HEK293 (cell line): ENCODE measurements around the gene PRDM9.

Experiments
- CTCF ChIA-PET: fragments of 350-600 bp; formaldehyde crosslinking; extraction: SDS; loops from one replicate; lab custom pipeline; 2021; ENCODE audit warnings: antibody characterized with exemption; lab: Yijun Ruan, JAX
- POLR2A ChIA-PET: fragments of 300-600 bp; formaldehyde crosslinking; extraction: SDS; loops from one replicate; lab custom pipeline; 2020; ENCODE audit warnings: antibody characterized with exemption, inconsistent platforms; lab: Yijun Ruan, JAX
- H3K27ac ChIP-seq: fragments of 200-500 bp; sonication (Bioruptor generic); 2 replicates; pipeline ENCODE4 v1.5.1; 2014; ENCODE audit warnings: low read depth, low read length, control low read depth, inconsistent platforms; ENCODE audit errors: extremely low read depth
- H3K36me3 ChIP-seq, 2 experiments: fragments of 200-500 bp in 1 of 2; sonication (Bioruptor generic) in 1 of 2; 1 replicate in 1 of 2; 2 replicates in 1 of 2; pipeline ENCODE4 v1.5.1; 2014 to 2017; ENCODE audit warnings: inconsistent platforms in 2 of 2, low read length in 2 of 2; ENCODE audit not compliant: control insufficient read depth in 2 of 2, insufficient read depth in 1 of 2
- H3K4me1 ChIP-seq: fragments of 200-500 bp; sonication (Bioruptor generic); 2 replicates; pipeline ENCODE4 v1.5.1; 2014; ENCODE audit warnings: mild to moderate bottlenecking, low read length, inconsistent platforms; ENCODE audit not compliant: control insufficient read depth, insufficient read depth
- H3K4me3 ChIP-seq: 2 replicates; pipeline ENCODE4 v1.5.1; 2011; ENCODE audit warnings: low read depth, mild to moderate bottlenecking, control low read depth, low read length, moderate library complexity
- H3K9me3 ChIP-seq: fragments of 200-500 bp; sonication (Bioruptor generic); 2 replicates; pipeline ENCODE4 v1.5.1; 2014; ENCODE audit warnings: low read depth, low read length, inconsistent platforms; ENCODE audit not compliant: control insufficient read depth, insufficient read depth
- BCL6B ChIP-seq: fragments of 450-650 bp; formaldehyde crosslinking; IDR thresholded peaks from 2 replicates; pipeline ENCODE4 v1.5.1; 2017; ENCODE audit warnings: missing biosample characterization, missing genetic modification characterization
- GFI1B ChIP-seq: fragments of 450-650 bp; formaldehyde crosslinking; IDR thresholded peaks from 2 replicates; pipeline ENCODE4 v1.5.1; 2016; ENCODE audit warnings: missing biosample characterization, missing genetic modification characterization
- HOXC10 ChIP-seq: sonication (generic); formaldehyde crosslinking; IDR thresholded peaks from 2 replicates; pipeline ENCODE4 v1.8.1; 2023; ENCODE audit warnings: mild to moderate bottlenecking, missing genetic modification reagents
- HOXD13 ChIP-seq: sonication (generic); formaldehyde crosslinking; IDR thresholded peaks from 2 replicates; pipeline ENCODE4 v1.8.0; 2022; ENCODE audit warnings: missing genetic modification reagents, borderline replicate concordance
- IKZF3 ChIP-seq: fragments of 450-650 bp; IDR thresholded peaks from 2 replicates; pipeline ENCODE4 v1.5.0; 2018; ENCODE audit warnings: missing biosample characterization, mild to moderate bottlenecking, missing genetic modification characterization, moderate library complexity
- KLF1 ChIP-seq: fragments of 450-650 bp; formaldehyde crosslinking; IDR thresholded peaks from 2 replicates; pipeline ENCODE4 v1.5.1; 2016; ENCODE audit warnings: missing biosample characterization, missing genetic modification characterization
- SALL2 ChIP-seq: fragments of 450-650 bp; formaldehyde crosslinking; IDR thresholded peaks from 2 replicates; pipeline ENCODE4 v1.5.0; 2017; ENCODE audit warnings: missing biosample characterization, mild to moderate bottlenecking, missing genetic modification characterization, borderline replicate concordance
- TSHZ1 ChIP-seq: fragments of 450-650 bp; formaldehyde crosslinking; IDR thresholded peaks from 2 replicates; pipeline ENCODE4 v1.5.1; 2016; ENCODE audit warnings: missing biosample characterization, missing genetic modification characterization, borderline replicate concordance
- WT1 ChIP-seq: fragments of 450-650 bp; formaldehyde crosslinking; IDR thresholded peaks from 2 replicates; pipeline ENCODE4 v1.5.1; 2016; ENCODE audit warnings: missing biosample characterization, missing genetic modification characterization
- ZBTB20 ChIP-seq: fragments of 450-650 bp; formaldehyde crosslinking; IDR thresholded peaks from 2 replicates; pipeline ENCODE4 v1.5.1; 2016; ENCODE audit warnings: missing biosample characterization, missing genetic modification characterization
- ZBTB21 ChIP-seq: fragments of 450-650 bp; formaldehyde crosslinking; IDR thresholded peaks from 2 replicates; pipeline ENCODE4 v1.5.1; 2017; ENCODE audit warnings: missing biosample characterization, missing genetic modification characterization
- ZNF121 ChIP-seq: fragments of 450-650 bp; formaldehyde crosslinking; IDR thresholded peaks from 2 replicates; pipeline ENCODE4 v1.5.1; 2016; ENCODE audit warnings: missing biosample characterization, missing genetic modification characterization
- ZNF146 ChIP-seq: fragments of 450-650 bp; formaldehyde crosslinking; IDR thresholded peaks from 2 replicates; pipeline ENCODE4 v1.5.1; 2016; ENCODE audit warnings: missing biosample characterization, missing genetic modification characterization
- ZNF211 ChIP-seq: fragments of 450-650 bp; formaldehyde crosslinking; IDR thresholded peaks from 2 replicates; pipeline ENCODE4 v1.5.1; 2016; ENCODE audit warnings: low read depth, missing biosample characterization, missing genetic modification characterization
- ZNF248 ChIP-seq: fragments of 450-650 bp; formaldehyde crosslinking; IDR thresholded peaks from 2 replicates; pipeline ENCODE4 v1.5.1; 2017; ENCODE audit warnings: missing biosample characterization, missing genetic modification characterization
- ZNF394 ChIP-seq: fragments of 450-650 bp; formaldehyde crosslinking; IDR thresholded peaks from 2 replicates; pipeline ENCODE4 v1.5.1; 2016; ENCODE audit warnings: missing biosample characterization, missing genetic modification characterization, mild to moderate bottlenecking, moderate library complexity, borderline replicate concordance
- ZNF404 ChIP-seq: fragments of 450-650 bp; formaldehyde crosslinking; IDR thresholded peaks from 2 replicates; pipeline ENCODE4 v1.5.1; 2017; ENCODE audit warnings: missing biosample characterization, missing genetic modification characterization
- ZNF423 ChIP-seq: fragments of 450-650 bp; formaldehyde crosslinking; IDR thresholded peaks from 2 replicates; pipeline ENCODE4 v1.5.1; 2016; ENCODE audit warnings: missing biosample characterization, missing genetic modification characterization
- ZNF426 ChIP-seq: fragments of 450-650 bp; formaldehyde crosslinking; IDR thresholded peaks from 2 replicates; pipeline ENCODE4 v1.5.1; 2017; ENCODE audit warnings: missing biosample characterization, missing genetic modification characterization, mild to moderate bottlenecking, inconsistent platforms, moderate library complexity
- ZNF561 ChIP-seq: fragments of 450-650 bp; IDR thresholded peaks from 2 replicates; pipeline ENCODE4 v1.5.1; 2018; ENCODE audit warnings: missing biosample characterization, missing genetic modification characterization, borderline replicate concordance
- ZNF621 ChIP-seq: fragments of 450-650 bp; formaldehyde crosslinking; IDR thresholded peaks from 2 replicates; pipeline ENCODE4 v1.5.1; 2017; ENCODE audit warnings: missing biosample characterization, missing genetic modification characterization
- ZNF670 ChIP-seq: fragments of 450-650 bp; formaldehyde crosslinking; IDR thresholded peaks from 2 replicates; pipeline ENCODE4 v1.5.1; 2016; ENCODE audit warnings: missing biosample characterization, missing genetic modification characterization, low read depth
- ZSCAN4 ChIP-seq: fragments of 450-650 bp; formaldehyde crosslinking; IDR thresholded peaks from 2 replicates; pipeline ENCODE4 v1.5.1; 2017; ENCODE audit warnings: missing biosample characterization, missing genetic modification characterization
- ZXDB ChIP-seq: fragments of 450-650 bp; formaldehyde crosslinking; IDR thresholded peaks from 2 replicates; pipeline ENCODE4 v1.5.1; 2016; ENCODE audit warnings: missing biosample characterization, missing genetic modification characterization

PRDM9 gene

GRCh38 chr5:23474315-23474714, 33.1 kb upstream of the PRDM9 start (continued):
- TF ChIP-seq ZSCAN4 (no peak), SALL2 (tag by site-specific recombination) (no peak)

- CTCF ChIA-PET, result interaction anchor here (0.5 to 0.6 kb wide), 2 partner anchors 424 to 914 kb away, joined by 3 to 4 read pairs; no protein-coding TSS in a partner anchor
- no peaks in the 10 kb centered on the region for H3K9me3 ChIP-seq
- no peak overlapping the region for H3K4me3 ChIP-seq
- H3K36me3 ChIP-seq, result no peaks in the 10 kb centered on the region
- no peaks in the 10 kb centered on the region for H3K4me1 ChIP-seq
- POLR2A ChIA-PET, result no interaction called here
- TF ChIP-seq HOXC10 (CRISPR knock-in tag), result no peak
- no peak for TF ChIP-seq ZBTB21 (tag by site-specific recombination)
- TF ChIP-seq ZBTB20 (tag by site-specific recombination), result no peak
- TF ChIP-seq BCL6B (tag by site-specific recombination), result no peak
- no peak for TF ChIP-seq WT1
- TF ChIP-seq ZNF404 (tag by site-specific recombination), result no peak
- TF ChIP-seq ZNF211, result no peak
- no peak for TF ChIP-seq ZNF146 (tag by site-specific recombination)
- TF ChIP-seq ZNF670 (tag by site-specific recombination), result no peak
- no peak for TF ChIP-seq IKZF3 (tag by site-specific recombination)
- no peak for TF ChIP-seq ZNF426 (tag by site-specific recombination)
- no peak for TF ChIP-seq ZSCAN4
- TF ChIP-seq HOXD13 (CRISPR knock-in tag), result no peak
- no peak for TF ChIP-seq ZXDB (tag by site-specific recombination)
- no peak for TF ChIP-seq ZNF621 (tag by site-specific recombination)
- TF ChIP-seq ZNF561 (tag by site-specific recombination), result no peak
- no peak for TF ChIP-seq ZNF423 (tag by site-specific recombination)
- no peak for TF ChIP-seq ZNF121 (tag by site-specific recombination)
- H3K27ac ChIP-seq, result no peak overlapping the region
These were observed 30.8 kb upstream of the PRDM9 start for GRCh38 chr5:23476580-23476979.

- POLR2A ChIA-PET, result no interaction called here
- TF ChIP-seq ZNF211 (no peak), TSHZ1 (tag by site-specific recombination) (no peak), KLF1 (tag by site-specific recombination) (no peak), ZNF394 (no peak), ZNF426 (tag by site-specific recombination) (no peak), ZNF248 (tag by site-specific recombination) (no peak), HOXC10 (CRISPR knock-in tag) (no peak), GFI1B (tag by site-specific recombination) (no peak)
- Histone ChIP-seq H3K27ac (no peak overlapping the region), H3K4me1 (no peaks in the 10 kb centered on the region), H3K36me3 (no peaks in the 10 kb centered on the region), H3K4me3 (no peak overlapping the region), H3K9me3 (no peaks in the 10 kb centered on the region)
- CTCF ChIA-PET, result no interaction called here
These were observed 24.8 kb upstream of the PRDM9 start for GRCh38 chr5:23482642-23483041.
